ENCODE results near the gene HPSE2.

DNA sequence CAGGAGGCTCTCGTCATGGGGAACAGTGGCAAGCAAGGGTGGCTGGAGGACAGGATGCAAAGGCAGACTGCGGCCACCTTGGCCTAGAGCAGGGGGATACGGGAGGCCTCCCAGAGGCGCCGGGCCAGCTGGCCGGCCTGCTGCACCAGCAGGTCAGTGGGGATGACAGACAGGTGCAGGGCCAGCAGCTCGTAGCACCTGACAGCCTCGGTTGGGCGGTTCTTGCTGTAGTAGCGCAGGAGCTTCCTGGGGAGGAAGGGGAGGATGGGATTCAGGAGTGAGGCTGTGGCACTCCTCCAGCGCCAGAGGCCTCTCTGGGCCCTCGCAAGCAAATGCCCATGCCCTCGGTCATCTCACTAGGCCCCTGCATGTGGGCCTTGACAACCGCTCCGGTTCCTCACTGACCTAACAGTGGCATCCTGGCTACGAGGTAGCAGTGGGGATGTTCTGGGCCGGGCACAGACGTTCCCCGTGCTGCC lies 818.1 kb downstream of the HPSE2 start:
- TF ChIP-seq, protein P1, sequence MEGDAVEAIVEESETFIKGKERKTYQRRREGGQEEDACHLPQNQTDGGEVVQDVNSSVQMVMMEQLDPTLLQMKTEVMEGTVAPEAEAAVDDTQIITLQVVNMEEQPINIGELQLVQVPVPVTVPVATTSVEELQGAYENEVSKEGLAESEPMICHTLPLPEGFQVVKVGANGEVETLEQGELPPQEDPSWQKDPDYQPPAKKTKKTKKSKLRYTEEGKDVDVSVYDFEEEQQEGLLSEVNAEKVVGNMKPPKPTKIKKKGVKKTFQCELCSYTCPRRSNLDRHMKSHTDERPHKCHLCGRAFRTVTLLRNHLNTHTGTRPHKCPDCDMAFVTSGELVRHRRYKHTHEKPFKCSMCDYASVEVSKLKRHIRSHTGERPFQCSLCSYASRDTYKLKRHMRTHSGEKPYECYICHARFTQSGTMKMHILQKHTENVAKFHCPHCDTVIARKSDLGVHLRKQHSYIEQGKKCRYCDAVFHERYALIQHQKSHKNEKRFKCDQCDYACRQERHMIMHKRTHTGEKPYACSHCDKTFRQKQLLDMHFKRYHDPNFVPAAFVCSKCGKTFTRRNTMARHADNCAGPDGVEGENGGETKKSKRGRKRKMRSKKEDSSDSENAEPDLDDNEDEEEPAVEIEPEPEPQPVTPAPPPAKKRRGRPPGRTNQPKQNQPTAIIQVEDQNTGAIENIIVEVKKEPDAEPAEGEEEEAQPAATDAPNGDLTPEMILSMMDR (IDR thresholded peaks at IDR 0.05), result no peak
- TF ChIP-seq POLR2A (IDR thresholded peaks at IDR 0.05) (no peak), POLR2AphosphoS5 (IDR thresholded peaks at IDR 0.05) (no peak)
